ENCODE measurements around the gene NPHS1.
"Not testable (repeated sequence)": the region's sequence is repeated elsewhere in the genome, so short reads cannot be mapped to it uniquely, and the experiment has no call there.

The NPHS1 gene

GRCh38 chr19:35806597-35806996, 45.7 kb downstream of the NPHS1 start:
- Histone ChIP-seq H3K9ac (ENCODE audit: low read depth, low read length) (no peak overlapping the region), H3K4me3 (ENCODE audit: low read length) (no peak overlapping the region), H3K4me1 (ENCODE audit: insufficient read depth, low read length) (no peaks in the 10 kb centered on the region), H3K9me3 (ENCODE audit: insufficient read depth, low read depth, low read length) (no peaks in the 10 kb centered on the region), H3K36me3 (ENCODE audit: insufficient read depth, low read depth, low read length) (no peaks in the 10 kb centered on the region), H3K27ac (ENCODE audit: low read length) (no peak overlapping the region), H3K27me3 (ENCODE audit: insufficient read depth, low read length) (no peaks in the 10 kb centered on the region; the same call in 1 of the 2 replicates)

GRCh38 chr19:35805526-35806102, 46.7 kb downstream of the NPHS1 start:
- no peaks in the 10 kb centered on the region for H3K4me1 ChIP-seq (ENCODE audit: insufficient read depth, low read length)
- H3K27me3 ChIP-seq (ENCODE audit: insufficient read depth, low read length) = no peaks in the 10 kb centered on the region; the same call in 1 of the 2 replicates
- H3K9ac ChIP-seq (ENCODE audit: low read depth, low read length) = no peak overlapping the region
- H3K9me3 ChIP-seq (ENCODE audit: insufficient read depth, low read depth, low read length) = no peaks in the 10 kb centered on the region
- no peak overlapping the region for H3K4me3 ChIP-seq (ENCODE audit: low read length)
- no peaks in the 10 kb centered on the region for H3K36me3 ChIP-seq (ENCODE audit: insufficient read depth, low read depth, low read length)
- H3K27ac ChIP-seq (ENCODE audit: low read length) = no peak overlapping the region

DNA sequence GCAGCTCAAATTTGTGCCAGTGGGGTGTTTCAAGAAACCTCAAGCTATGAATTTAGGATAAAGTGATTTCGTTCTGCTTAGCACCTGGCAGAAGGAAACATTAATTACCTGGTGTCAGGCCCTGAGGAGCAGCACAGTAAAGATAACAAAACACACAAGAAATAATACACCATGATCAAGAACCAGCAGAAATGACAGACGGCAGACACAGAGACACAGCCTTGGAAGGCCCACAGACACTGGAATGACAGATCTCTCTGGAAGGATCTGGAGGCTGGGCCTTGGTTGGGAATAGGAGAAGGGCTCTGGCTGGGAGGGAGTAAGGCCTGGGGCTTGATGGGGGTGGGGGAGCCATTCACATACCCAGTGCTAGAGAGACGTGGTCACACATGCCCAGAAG, 50.5 kb downstream of the NPHS1 start:
- Histone ChIP-seq H3K36me3 (ENCODE audit: insufficient read depth, low read depth, low read length) (no peaks in the 10 kb centered on the region), H3K27me3 (ENCODE audit: insufficient read depth, low read length) (peaks cover 18% of the 10 kb centered on the region), H3K4me1 (ENCODE audit: insufficient read depth, low read length) (no peaks in the 10 kb centered on the region), H3K9ac (ENCODE audit: low read depth, low read length) (no peak overlapping the region), H3K27ac (ENCODE audit: low read length) (no peak overlapping the region), H3K4me3 (ENCODE audit: low read length) (no peak overlapping the region), H3K9me3 (ENCODE audit: insufficient read depth, low read depth, low read length) (no peaks in the 10 kb centered on the region)

GRCh38 chr19:35797663-35798062, 54.6 kb downstream of the NPHS1 start:
- Histone ChIP-seq H3K36me3 (ENCODE audit: insufficient read depth, low read depth, low read length) (no peaks in the 10 kb centered on the region), H3K9me3 (ENCODE audit: insufficient read depth, low read depth, low read length) (no peaks in the 10 kb centered on the region), H3K27ac (ENCODE audit: low read length) (no peak overlapping the region), H3K27me3 (ENCODE audit: insufficient read depth, low read length) (peaks cover 36% of the 10 kb centered on the region), H3K4me3 (ENCODE audit: low read length) (peak overlapping the region; percentile 56; the same call in 1 of the 2 replicates), H3K9ac (ENCODE audit: low read depth, low read length) (no peak overlapping the region), H3K4me1 (ENCODE audit: insufficient read depth, low read length) (no peaks in the 10 kb centered on the region)

DNA sequence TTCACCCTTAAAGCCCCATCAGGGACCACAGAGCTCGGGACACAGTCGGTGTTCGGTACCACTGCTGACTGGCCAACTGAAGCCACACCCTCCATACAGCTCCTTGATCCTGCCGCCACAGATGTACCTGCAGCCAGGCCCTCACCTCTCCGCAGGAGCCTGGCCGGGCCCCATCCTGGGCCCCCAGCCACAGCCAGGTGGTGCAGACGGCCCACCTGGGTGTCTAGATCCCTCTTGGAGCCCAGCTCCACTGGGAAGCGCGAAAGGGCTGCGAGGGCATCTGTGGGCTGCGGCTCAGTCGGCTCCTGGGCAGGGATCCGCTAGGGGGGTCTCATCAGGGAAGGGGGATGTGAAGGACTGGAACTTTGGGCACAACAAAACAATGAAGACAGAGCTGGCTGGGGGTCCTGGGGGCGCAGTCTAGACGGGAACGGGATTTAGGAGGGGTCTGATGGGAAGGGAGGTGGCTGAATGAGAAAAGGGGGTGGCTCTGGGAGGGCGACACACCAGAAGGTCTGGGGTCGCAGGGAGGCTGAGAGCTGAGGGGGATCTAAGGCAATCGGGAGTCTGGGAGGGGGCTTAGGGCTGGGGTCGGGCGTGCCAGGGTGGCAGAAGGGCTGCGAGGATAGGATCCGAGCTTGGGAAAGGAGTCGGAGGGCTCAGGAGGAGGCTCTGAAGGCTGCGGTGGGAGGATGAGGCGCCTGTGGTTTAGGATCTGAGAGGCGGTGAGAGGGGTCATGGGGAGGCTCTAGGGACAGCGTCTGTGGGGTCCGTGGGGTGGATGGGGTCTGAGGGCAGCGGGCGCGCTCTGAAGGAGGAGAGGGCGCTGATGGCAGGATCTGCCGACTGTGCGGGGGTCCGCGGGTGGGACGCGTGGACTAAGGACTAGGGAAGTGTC, 55.4 kb downstream of the NPHS1 start:
- peak overlapping the region; percentile 56; the same call in 1 of the 2 replicates for H3K4me3 ChIP-seq (ENCODE audit: low read length)
- H3K4me1 ChIP-seq (ENCODE audit: insufficient read depth, low read length) = no peaks in the 10 kb centered on the region
- no peak overlapping the region for H3K27ac ChIP-seq (ENCODE audit: low read length)
- H3K27me3 ChIP-seq (ENCODE audit: insufficient read depth, low read length) = peaks cover 36% of the 10 kb centered on the region
- no peak overlapping the region for H3K9ac ChIP-seq (ENCODE audit: low read depth, low read length)
- no peaks in the 10 kb centered on the region for H3K9me3 ChIP-seq (ENCODE audit: insufficient read depth, low read depth, low read length)
- no peaks in the 10 kb centered on the region for H3K36me3 ChIP-seq (ENCODE audit: insufficient read depth, low read depth, low read length)

DNA sequence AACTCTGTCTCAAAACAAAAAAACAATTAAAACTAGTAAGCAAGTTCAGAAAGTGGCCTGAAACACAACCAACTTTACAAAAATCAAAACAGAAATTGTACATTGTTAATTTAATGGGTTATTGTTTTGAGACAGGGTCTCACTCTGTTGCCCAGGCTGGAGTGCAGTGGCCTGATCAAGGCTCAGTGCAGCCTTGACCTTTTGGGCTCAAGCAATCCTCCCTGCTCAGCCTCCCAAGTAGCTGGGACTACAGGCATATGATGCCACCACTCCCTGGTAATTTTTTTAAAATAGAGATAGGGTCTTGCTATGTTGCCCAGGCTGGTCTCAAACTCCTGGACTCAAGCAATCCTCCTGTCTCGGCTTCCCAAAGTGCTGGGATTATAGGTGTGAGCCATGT, 56.7 kb downstream of the NPHS1 start:
- not testable (repeated sequence) for H3K4me1 ChIP-seq (ENCODE audit: insufficient read depth, low read length); H3K27ac ChIP-seq (ENCODE audit: low read length); H3K9me3 ChIP-seq (ENCODE audit: insufficient read depth, low read depth, low read length); H3K9ac ChIP-seq (ENCODE audit: low read depth, low read length); H3K36me3 ChIP-seq (ENCODE audit: insufficient read depth, low read depth, low read length); H3K4me3 ChIP-seq (ENCODE audit: low read length)
- peaks cover 36% of the 10 kb centered on the region for H3K27me3 ChIP-seq (ENCODE audit: insufficient read depth, low read length)

DNA sequence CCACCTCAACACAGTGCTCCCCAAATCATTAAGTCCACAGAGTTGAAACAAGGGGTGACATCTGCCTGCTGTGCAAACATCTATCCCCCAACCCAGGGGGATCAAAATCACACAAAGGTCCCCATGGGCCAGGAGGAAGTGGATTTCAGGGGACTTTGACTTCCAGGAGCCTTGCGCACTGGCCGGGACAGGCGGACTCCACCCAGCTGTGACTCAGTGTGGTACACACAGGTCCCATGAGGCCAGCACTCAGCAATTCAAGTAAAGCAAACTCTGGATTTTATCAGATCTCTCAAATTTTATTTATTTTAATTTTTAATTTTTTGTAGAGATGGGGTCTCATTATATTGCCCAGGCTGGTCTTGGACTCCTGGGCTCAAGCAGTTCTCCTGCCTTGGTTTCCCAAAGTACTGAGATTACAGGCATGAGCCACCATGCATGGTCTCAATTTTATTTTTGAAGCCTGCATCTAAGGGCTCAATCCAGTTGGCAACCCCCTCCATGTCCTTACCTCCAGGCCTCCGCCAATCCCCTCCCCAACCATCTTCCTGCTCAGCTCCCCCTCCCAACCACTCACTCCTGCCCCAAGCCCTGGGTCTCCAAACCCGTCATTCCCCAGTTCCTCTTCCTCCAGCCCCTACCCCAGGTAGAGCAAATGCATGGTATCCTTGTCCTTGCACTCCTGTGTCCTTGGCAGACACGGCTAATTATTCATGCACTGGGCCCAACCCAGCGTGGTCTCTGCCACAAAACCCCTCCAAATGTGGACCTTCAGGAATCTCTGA, 58.7 kb downstream of the NPHS1 start:
- no peaks in the 10 kb centered on the region for H3K4me1 ChIP-seq (ENCODE audit: insufficient read depth, low read length)
- H3K4me3 ChIP-seq (ENCODE audit: low read length) = no peak overlapping the region
- no peak overlapping the region for H3K9ac ChIP-seq (ENCODE audit: low read depth, low read length)
- H3K27me3 ChIP-seq (ENCODE audit: insufficient read depth, low read length) = peaks cover 36% of the 10 kb centered on the region
- H3K27ac ChIP-seq (ENCODE audit: low read length) = no peak overlapping the region
- H3K9me3 ChIP-seq (ENCODE audit: insufficient read depth, low read depth, low read length) = no peaks in the 10 kb centered on the region
- H3K36me3 ChIP-seq (ENCODE audit: insufficient read depth, low read depth, low read length) = no peaks in the 10 kb centered on the region

DNA sequence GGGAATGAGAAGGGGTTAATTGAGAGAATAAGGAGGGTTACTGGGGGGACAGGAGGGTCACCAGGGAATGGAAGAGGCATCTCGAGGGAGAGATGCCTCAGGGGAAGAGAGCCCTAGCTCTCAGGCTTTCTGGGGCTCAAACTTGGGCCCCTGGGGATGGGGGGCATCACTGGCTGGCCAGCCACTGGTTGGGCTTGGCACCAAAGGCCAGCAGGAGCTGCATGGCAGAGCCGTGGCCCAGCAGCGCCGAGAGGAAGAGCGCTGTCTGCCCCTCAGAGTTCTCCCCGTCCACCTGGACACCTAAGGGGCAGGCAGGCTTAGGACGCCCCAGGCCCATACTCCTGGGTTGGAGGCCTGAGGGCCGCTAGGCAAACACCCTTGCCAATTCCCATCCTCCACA, 59.4 kb downstream of the NPHS1 start:
- Histone ChIP-seq H3K36me3 (ENCODE audit: insufficient read depth, low read depth, low read length) (no peaks in the 10 kb centered on the region), H3K9me3 (ENCODE audit: insufficient read depth, low read depth, low read length) (no peaks in the 10 kb centered on the region), H3K27ac (ENCODE audit: low read length) (no peak overlapping the region), H3K9ac (ENCODE audit: low read depth, low read length) (no peak overlapping the region), H3K4me1 (ENCODE audit: insufficient read depth, low read length) (no peaks in the 10 kb centered on the region), H3K27me3 (ENCODE audit: insufficient read depth, low read length) (peaks cover 29% of the 10 kb centered on the region), H3K4me3 (ENCODE audit: low read length) (no peak overlapping the region)

GRCh38 chr19:35792312-35792711, 60.0 kb downstream of the NPHS1 start:
- Histone ChIP-seq H3K4me3 (ENCODE audit: low read length) (no peak overlapping the region), H3K9me3 (ENCODE audit: insufficient read depth, low read depth, low read length) (no peaks in the 10 kb centered on the region), H3K27ac (ENCODE audit: low read length) (no peak overlapping the region), H3K36me3 (ENCODE audit: insufficient read depth, low read depth, low read length) (no peaks in the 10 kb centered on the region), H3K9ac (ENCODE audit: low read depth, low read length) (no peak overlapping the region), H3K27me3 (ENCODE audit: insufficient read depth, low read length) (peaks cover 23% of the 10 kb centered on the region), H3K4me1 (ENCODE audit: insufficient read depth, low read length) (no peaks in the 10 kb centered on the region)

GRCh38 chr19:35791814-35792279, 60.5 kb downstream of the NPHS1 start:
- Histone ChIP-seq H3K4me1 (ENCODE audit: insufficient read depth, low read length) (no peaks in the 10 kb centered on the region), H3K27me3 (ENCODE audit: insufficient read depth, low read length) (peaks cover 19% of the 10 kb centered on the region), H3K9me3 (ENCODE audit: insufficient read depth, low read depth, low read length) (no peaks in the 10 kb centered on the region), H3K9ac (ENCODE audit: low read depth, low read length) (no peak overlapping the region), H3K27ac (ENCODE audit: low read length) (no peak overlapping the region), H3K36me3 (ENCODE audit: insufficient read depth, low read depth, low read length) (no peaks in the 10 kb centered on the region), H3K4me3 (ENCODE audit: low read length) (no peak overlapping the region)

GRCh38 chr19:35790981-35791813, 61.1 kb downstream of the NPHS1 start:
- Histone ChIP-seq H3K27ac (ENCODE audit: low read length) (no peak overlapping the region), H3K4me1 (ENCODE audit: insufficient read depth, low read length) (no peaks in the 10 kb centered on the region), H3K27me3 (ENCODE audit: insufficient read depth, low read length) (peaks cover 12% of the 10 kb centered on the region), H3K4me3 (ENCODE audit: low read length) (no peak overlapping the region), H3K9me3 (ENCODE audit: insufficient read depth, low read depth, low read length) (no peaks in the 10 kb centered on the region), H3K36me3 (ENCODE audit: insufficient read depth, low read depth, low read length) (no peaks in the 10 kb centered on the region), H3K9ac (ENCODE audit: low read depth, low read length) (no peak overlapping the region)
